ENCODE results near the gene SYNE3.

- TF ChIP-seq CTCF (IDR thresholded peaks at IDR 0.05), result no peak
- TF ChIP-seq POLR2A (IDR thresholded peaks at IDR 0.05), result no peak
These were observed 35.6 kb downstream of the SYNE3 start for GRCh38 chr14:95480887-95481226.
